T-helper 1 cell treated with Interleukin-12 subunit alpha and Interleukin-12 subunit beta and Interleukin-4 antibody, amounts not matched to agents 30 μg/mL and 1 μg/mL, for 36 hours (primary cell): ENCODE data around the gene TDRD10.

Experiments used
- H3K27ac Mint-ChIP-seq: one replicate; pipeline ENCODE4 v1.8.0; 2021; ENCODE audit warnings: mild to moderate bottlenecking, mixed read lengths
- H3K27me3 Mint-ChIP-seq: one replicate; pipeline ENCODE4 v1.8.0; 2021; ENCODE audit warnings: low read depth, mixed read lengths
- H3K36me3 Mint-ChIP-seq: one replicate; pipeline ENCODE4 v1.8.0; 2021; ENCODE audit warnings: low read depth, mixed read lengths
- H3K4me1 Mint-ChIP-seq: one replicate; pipeline ENCODE4 v1.8.0; 2021; ENCODE audit warnings: low read depth, mixed read lengths
- H3K4me3 Mint-ChIP-seq: one replicate; pipeline ENCODE4 v1.8.0; 2021; ENCODE audit warnings: mild to moderate bottlenecking, moderate library complexity, mixed read lengths
- H3K9me3 Mint-ChIP-seq: one replicate; pipeline ENCODE4 v1.8.0; 2021; ENCODE audit warnings: mixed read lengths

TDRD10 gene

GRCh38 chr1:154490317-154490716, 11.7 kb upstream of the TDRD10 start:
- Mint-ChIP-seq H3K9me3 (no peaks in the 10 kb centered on the region), H3K36me3 (no peaks in the 10 kb centered on the region), H3K27ac (no peak overlapping the region), H3K4me1 (peaks cover 14% of the 10 kb centered on the region), H3K4me3 (no peak overlapping the region), H3K27me3 (peaks cover 22% of the 10 kb centered on the region)

GRCh38 chr1:154492115-154492514, 9.9 kb upstream of the TDRD10 start:
- peaks cover 25% of the 10 kb centered on the region for H3K27me3 Mint-ChIP-seq
- H3K36me3 Mint-ChIP-seq, result no peaks in the 10 kb centered on the region
- H3K9me3 Mint-ChIP-seq, result no peaks in the 10 kb centered on the region
- H3K4me3 Mint-ChIP-seq, result no peak overlapping the region
- no peak overlapping the region for H3K27ac Mint-ChIP-seq
- peaks cover 24% of the 10 kb centered on the region for H3K4me1 Mint-ChIP-seq

- no peaks in the 10 kb centered on the region for H3K36me3 Mint-ChIP-seq
- peaks cover 24% of the 10 kb centered on the region for H3K27me3 Mint-ChIP-seq
- no peaks in the 10 kb centered on the region for H3K9me3 Mint-ChIP-seq
- no peak overlapping the region for H3K4me3 Mint-ChIP-seq
- peaks cover 25% of the 10 kb centered on the region for H3K4me1 Mint-ChIP-seq
- H3K27ac Mint-ChIP-seq, result no peak overlapping the region
Observed at GRCh38 chr1:154493276-154493675, 8.7 kb upstream of the TDRD10 start.

GRCh38 chr1:154495496-154496273, 6.3 kb upstream of the TDRD10 start:
- Mint-ChIP-seq H3K36me3 (no peaks in the 10 kb centered on the region), H3K27ac (no peak overlapping the region), H3K9me3 (no peaks in the 10 kb centered on the region), H3K27me3 (peaks cover 47% of the 10 kb centered on the region), H3K4me3 (no peak overlapping the region), H3K4me1 (peaks cover 25% of the 10 kb centered on the region)

- no peaks in the 10 kb centered on the region for H3K36me3 Mint-ChIP-seq
- H3K9me3 Mint-ChIP-seq, result no peaks in the 10 kb centered on the region
- H3K4me1 Mint-ChIP-seq, result peaks cover 28% of the 10 kb centered on the region
- no peak overlapping the region for H3K4me3 Mint-ChIP-seq
- H3K27ac Mint-ChIP-seq, result no peak overlapping the region
- peaks cover 52% of the 10 kb centered on the region for H3K27me3 Mint-ChIP-seq
Observed at GRCh38 chr1:154496383-154496782, 5.6 kb upstream of the TDRD10 start.

- Mint-ChIP-seq H3K27ac (peak overlapping the region; percentile 5), H3K4me1 (peaks cover 28% of the 10 kb centered on the region), H3K36me3 (no peaks in the 10 kb centered on the region), H3K4me3 (no peak overlapping the region), H3K27me3 (peaks cover 47% of the 10 kb centered on the region), H3K9me3 (no peaks in the 10 kb centered on the region)
Observed at GRCh38 chr1:154497026-154497806, 4.8 kb upstream of the TDRD10 start.

- Mint-ChIP-seq H3K27ac (no peak overlapping the region), H3K36me3 (no peaks in the 10 kb centered on the region), H3K9me3 (no peaks in the 10 kb centered on the region), H3K4me1 (peaks cover 14% of the 10 kb centered on the region), H3K4me3 (no peak overlapping the region), H3K27me3 (peaks cover 64% of the 10 kb centered on the region)
Observed at GRCh38 chr1:154499446-154499845, 2.6 kb upstream of the TDRD10 start.

GRCh38 chr1:154500533-154500932, 1.5 kb upstream of the TDRD10 start:
- no peak overlapping the region for H3K4me3 Mint-ChIP-seq
- peaks cover 12% of the 10 kb centered on the region for H3K4me1 Mint-ChIP-seq
- H3K27ac Mint-ChIP-seq, result no peak overlapping the region
- H3K27me3 Mint-ChIP-seq, result peaks cover 73% of the 10 kb centered on the region
- no peaks in the 10 kb centered on the region for H3K36me3 Mint-ChIP-seq
- no peaks in the 10 kb centered on the region for H3K9me3 Mint-ChIP-seq

- Mint-ChIP-seq H3K36me3 (no peaks in the 10 kb centered on the region), H3K9me3 (no peaks in the 10 kb centered on the region), H3K27ac (no peak overlapping the region), H3K4me3 (no peak overlapping the region), H3K27me3 (peaks cover 78% of the 10 kb centered on the region), H3K4me1 (peaks cover 7% of the 10 kb centered on the region)
Observed at GRCh38 chr1:154501423-154502065, 475 bp upstream of the TDRD10 start.

- Mint-ChIP-seq H3K36me3 (no peaks in the 10 kb centered on the region), H3K4me1 (peaks cover 3% of the 10 kb centered on the region), H3K4me3 (peak overlapping the region; percentile 37), H3K9me3 (no peaks in the 10 kb centered on the region), H3K27me3 (peaks cover 81% of the 10 kb centered on the region), H3K27ac (no peak overlapping the region)
Observed at GRCh38 chr1:154502744-154503115, 711 bp downstream of the TDRD10 start.

GRCh38 chr1:154503898-154504297, 1.9 kb downstream of the TDRD10 start:
- H3K36me3 Mint-ChIP-seq, result no peaks in the 10 kb centered on the region
- no peak overlapping the region for H3K4me3 Mint-ChIP-seq
- peaks cover 82% of the 10 kb centered on the region for H3K27me3 Mint-ChIP-seq
- no peak overlapping the region for H3K27ac Mint-ChIP-seq
- no peaks in the 10 kb centered on the region for H3K9me3 Mint-ChIP-seq
- H3K4me1 Mint-ChIP-seq, result peaks cover 3% of the 10 kb centered on the region

GRCh38 chr1:154512760-154513159, 10.7 kb downstream of the TDRD10 start:
- no peaks in the 10 kb centered on the region for H3K9me3 Mint-ChIP-seq
- no peaks in the 10 kb centered on the region for H3K4me1 Mint-ChIP-seq
- H3K36me3 Mint-ChIP-seq, result no peaks in the 10 kb centered on the region
- no peak overlapping the region for H3K4me3 Mint-ChIP-seq
- H3K27me3 Mint-ChIP-seq, result peaks cover 48% of the 10 kb centered on the region
- no peak overlapping the region for H3K27ac Mint-ChIP-seq

- no peaks in the 10 kb centered on the region for H3K4me1 Mint-ChIP-seq
- H3K4me3 Mint-ChIP-seq, result no peak overlapping the region
- H3K9me3 Mint-ChIP-seq, result no peaks in the 10 kb centered on the region
- peaks cover 41% of the 10 kb centered on the region for H3K27me3 Mint-ChIP-seq
- no peak overlapping the region for H3K27ac Mint-ChIP-seq
- H3K36me3 Mint-ChIP-seq, result no peaks in the 10 kb centered on the region
Observed at GRCh38 chr1:154514066-154514553, 12.1 kb downstream of the TDRD10 start.

- Mint-ChIP-seq H3K27ac (no peak overlapping the region), H3K4me3 (no peak overlapping the region), H3K36me3 (no peaks in the 10 kb centered on the region)
Observed at GRCh38 chr1:154517661-154518060, 15.6 kb downstream of the TDRD10 start.

More at GRCh38 chr1:154517661-154518060, 15.6 kb downstream of the TDRD10 start:
- Mint-ChIP-seq H3K9me3 (no peaks in the 10 kb centered on the region), H3K27me3 (peaks cover 47% of the 10 kb centered on the region), H3K4me1 (no peaks in the 10 kb centered on the region)
